ENCODE measurements around the gene FUZ.

Gene FUZ

GRCh38 chr19:49858088-49858985, 45.2 kb upstream of the FUZ start:
- no peak for TF ChIP-seq CTCF (conservative IDR thresholded peaks at IDR 0.05; ENCODE audit: low read depth, low read length)
- no peak overlapping the region for H3K4me3 ChIP-seq (ENCODE audit: low read length)

DNA sequence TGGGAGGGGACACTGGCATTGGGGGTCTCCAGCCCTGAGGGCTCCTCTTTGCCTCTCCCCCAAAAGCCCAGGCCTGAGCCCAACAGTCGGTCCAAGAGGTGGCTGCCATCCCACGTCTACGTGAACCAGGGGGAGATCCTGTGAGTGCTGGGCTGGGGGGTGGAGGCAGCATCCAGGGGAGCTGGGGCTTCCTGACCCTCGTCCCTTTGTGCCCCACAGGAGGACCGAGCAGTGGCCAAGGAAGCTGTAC, 44.7 kb upstream of the FUZ start:
- H3K4me3 ChIP-seq (ENCODE audit: low read length) = no peak overlapping the region
- no peak for DNase-seq (ENCODE audit: low read depth)
- no peak for TF ChIP-seq CTCF (conservative IDR thresholded peaks at IDR 0.05; ENCODE audit: low read depth, low read length)

More at GRCh38 chr19:49858088-49858985, 45.2 kb upstream of the FUZ start:
- DNase-seq (ENCODE audit: low read depth) = no peak

DNA sequence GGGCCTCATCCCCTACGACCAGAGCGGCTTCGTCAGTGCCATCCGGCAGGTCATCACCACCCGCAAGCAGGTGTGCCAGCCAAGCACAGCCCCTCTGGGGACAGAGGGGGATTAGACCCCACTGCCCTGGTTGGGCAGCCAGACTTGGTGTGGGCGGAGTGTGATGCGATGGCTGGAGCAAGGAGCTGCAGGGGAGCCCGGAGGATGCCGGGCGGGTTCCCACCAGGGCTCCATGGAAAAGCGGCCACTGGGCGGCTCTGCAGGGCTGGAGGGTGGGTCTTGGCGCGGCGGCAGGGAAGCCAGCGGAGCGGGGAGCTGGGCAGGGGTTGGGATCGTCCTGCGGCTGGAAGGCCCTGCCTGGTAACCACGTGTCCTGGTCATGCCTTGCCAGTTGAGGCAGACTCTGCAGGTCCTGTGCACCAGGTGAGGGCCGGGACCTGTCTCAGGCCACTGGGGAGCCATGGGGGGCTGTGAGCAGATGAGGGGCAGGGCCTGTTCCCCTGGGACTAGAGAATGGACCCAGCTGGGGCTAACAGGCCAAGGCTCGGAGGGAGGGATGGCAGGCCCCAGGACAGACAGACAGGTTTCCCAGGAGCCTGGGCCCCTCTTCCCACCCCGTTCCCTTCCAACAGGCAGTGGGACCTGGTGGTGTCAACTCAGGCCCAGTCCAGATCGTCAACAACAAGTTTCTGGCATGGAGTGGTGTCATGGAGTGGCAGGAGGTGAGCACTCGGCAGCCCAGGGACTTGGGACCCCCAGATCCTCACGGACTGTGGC, 44.2 kb upstream of the FUZ start:
- no peak for DNase-seq (ENCODE audit: low read depth)
- TF ChIP-seq CTCF (conservative IDR thresholded peaks at IDR 0.05; ENCODE audit: low read depth, low read length) = no peak

GRCh38 chr19:49856574-49857021, 43.5 kb upstream of the FUZ start:
- TF ChIP-seq CTCF (conservative IDR thresholded peaks at IDR 0.05; ENCODE audit: low read depth, low read length) = no peak
- DNase-seq (ENCODE audit: low read depth) = no peak
- no peak overlapping the region for H3K4me3 ChIP-seq (ENCODE audit: low read length)

More for the DNA sequence above, 44.2 kb upstream of the FUZ start:
- no peak overlapping the region for H3K4me3 ChIP-seq (ENCODE audit: low read length)

- no peak for TF ChIP-seq CTCF (conservative IDR thresholded peaks at IDR 0.05; ENCODE audit: low read depth, low read length)
- DNase-seq (ENCODE audit: low read depth) = no peak
- H3K4me3 ChIP-seq (ENCODE audit: low read length) = no peak overlapping the region
Observed at GRCh38 chr19:49855676-49856573, 42.8 kb upstream of the FUZ start.

DNA sequence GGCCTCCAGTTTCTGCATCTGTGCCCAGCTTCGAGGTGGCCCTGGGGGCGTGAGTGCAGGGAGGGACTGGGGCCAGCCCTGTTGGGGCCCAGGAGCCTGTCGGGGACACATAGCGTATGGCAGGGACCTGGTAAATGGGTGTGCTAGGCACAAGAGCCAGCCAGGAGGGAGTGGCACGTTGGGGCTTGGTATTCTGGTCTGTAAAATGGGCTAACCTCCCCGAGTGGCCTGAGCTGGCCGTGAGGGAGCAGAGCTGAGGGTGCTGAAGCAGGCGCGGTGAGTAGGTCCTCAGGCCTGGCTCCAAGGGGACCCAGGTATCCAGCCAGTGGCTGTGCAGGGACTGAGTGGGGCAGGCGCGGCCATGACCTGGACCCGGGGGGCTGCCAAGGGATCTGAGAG, 42.2 kb upstream of the FUZ start:
- DNase-seq (ENCODE audit: low read depth) = no peak
- H3K4me3 ChIP-seq (ENCODE audit: low read length) = no peak overlapping the region
- TF ChIP-seq CTCF (conservative IDR thresholded peaks at IDR 0.05; ENCODE audit: low read depth, low read length) = no peak

Measured in retinal pigment epithelial cell (primary cell).